Measurements from ENCODE around the gene ADAMTS14. TPM values are rescaled to one million over a fixed set of nuclear protein-coding genes. Genes with fewer than 3 reads are reported as not detected.
"Not testable (repeated sequence)": the region's sequence is repeated elsewhere in the genome, so short reads cannot be mapped to it uniquely, and the experiment has no call there.

The ADAMTS14 gene
- total RNA-seq, 6 experiments from 2014 or later = 0.03 to 0.09 (median 0.05) TPM; not detected in 2

- H3K4me3 Mint-ChIP-seq = no peak overlapping the region
- TF ChIP-seq CTCF (IDR thresholded peaks at IDR 0.05) = no peak
- H3K9me3 Mint-ChIP-seq = no peaks in the 10 kb centered on the region
- peaks cover 14% of the 10 kb centered on the region for H3K36me3 Mint-ChIP-seq (ENCODE audit: low read depth)
- H3K27me3 Mint-ChIP-seq (ENCODE audit: insufficient read depth) = peaks cover 2% of the 10 kb centered on the region
- no peak for DNase-seq
- H3K4me1 Mint-ChIP-seq (ENCODE audit: low read depth) = peaks cover 41% of the 10 kb centered on the region
- no peak overlapping the region for H3K27ac Mint-ChIP-seq
These were observed 13.0 kb upstream of the ADAMTS14 start for GRCh38 chr10:70659306-70659705.

- Mint-ChIP-seq H3K27ac (no peak overlapping the region), H3K4me1 (ENCODE audit: low read depth) (peaks cover 46% of the 10 kb centered on the region), H3K9me3 (no peaks in the 10 kb centered on the region), H3K27me3 (ENCODE audit: insufficient read depth) (peaks cover 3% of the 10 kb centered on the region), H3K36me3 (ENCODE audit: low read depth) (peaks cover 14% of the 10 kb centered on the region), H3K4me3 (no peak overlapping the region)
- DNase-seq = no peak
- no peak for TF ChIP-seq CTCF (IDR thresholded peaks at IDR 0.05)
These were observed 11.6 kb upstream of the ADAMTS14 start for GRCh38 chr10:70660722-70661121.

- Mint-ChIP-seq H3K27ac (no peak overlapping the region), H3K36me3 (ENCODE audit: low read depth) (peaks cover 14% of the 10 kb centered on the region), H3K9me3 (no peaks in the 10 kb centered on the region), H3K27me3 (ENCODE audit: insufficient read depth) (peaks cover 3% of the 10 kb centered on the region), H3K4me3 (no peak overlapping the region), H3K4me1 (ENCODE audit: low read depth) (peaks cover 35% of the 10 kb centered on the region)
- TF ChIP-seq CTCF (IDR thresholded peaks at IDR 0.05) = no peak
- no peak for DNase-seq
These were observed 10.5 kb upstream of the ADAMTS14 start for GRCh38 chr10:70661623-70662361.

- peaks cover 28% of the 10 kb centered on the region for H3K4me1 Mint-ChIP-seq (ENCODE audit: low read depth)
- H3K9me3 Mint-ChIP-seq = no peaks in the 10 kb centered on the region
- TF ChIP-seq CTCF (IDR thresholded peaks at IDR 0.05) = no peak
- peaks cover 14% of the 10 kb centered on the region for H3K36me3 Mint-ChIP-seq (ENCODE audit: low read depth)
- H3K27me3 Mint-ChIP-seq (ENCODE audit: insufficient read depth) = peaks cover 8% of the 10 kb centered on the region
- no peak overlapping the region for H3K4me3 Mint-ChIP-seq
- H3K27ac Mint-ChIP-seq = no peak overlapping the region; the same call in 1 of the 2 replicates
- DNase-seq = no peak
These were observed 9.7 kb upstream of the ADAMTS14 start for GRCh38 chr10:70662362-70663220.

GRCh38 chr10:70663458-70664409, 8.6 kb upstream of the ADAMTS14 start:
- H3K9me3 Mint-ChIP-seq; H3K27me3 Mint-ChIP-seq (ENCODE audit: insufficient read depth); H3K36me3 Mint-ChIP-seq (ENCODE audit: low read depth): not testable (repeated sequence)
- H3K27ac Mint-ChIP-seq = peak overlapping the region; percentile 91
- peak; percentile 39 for DNase-seq
- peaks cover 38% of the 10 kb centered on the region for H3K4me1 Mint-ChIP-seq (ENCODE audit: low read depth)
- H3K4me3 Mint-ChIP-seq = peak overlapping the region; percentile 45; the same call in 1 of the 2 replicates

All from HFFc6 (cell line).